Colonic mucosa (tissue), 4 donors: ENCODE data around the gene TAMM41. TPM values are rescaled to one million over a fixed set of nuclear protein-coding genes. Genes with fewer than 3 reads are reported as not detected.
"Not testable (repeated sequence)": the region's sequence is repeated elsewhere in the genome, so short reads cannot be mapped to it uniquely, and the experiment has no call there.

Experiments used
- DNase-seq: peaks from one replicate; pipeline ENCODE4 v3.0.0-alpha.2; 2020
- H3K27ac ChIP-seq: fragments of 200-600 bp; one replicate; pipeline ENCODE4 v1.8.0; 2021
- H3K27me3 ChIP-seq: fragments of 200-600 bp; one replicate; pipeline ENCODE4 v1.8.0; 2021
- H3K36me3 ChIP-seq: fragments of 200-600 bp; one replicate; pipeline ENCODE4 v1.8.0; 2021
- H3K4me1 ChIP-seq: fragments of 200-600 bp; one replicate; pipeline ENCODE4 v1.8.0; 2021; ENCODE audit warnings: mild to moderate bottlenecking
- H3K4me3 ChIP-seq: fragments of 200-600 bp; one replicate; pipeline ENCODE4 v1.8.0; 2021
- H3K9ac ChIP-seq, 2 donors: one replicate each; pipeline ENCODE4 v1.7.0; 2013; ENCODE audit warnings: control low read depth in 2 of 2, low read depth in 2 of 2, low read length in 2 of 2
- H3K9me3 ChIP-seq: fragments of 200-600 bp; one replicate; pipeline ENCODE4 v1.8.0; 2021
- intact Hi-C: fragments of 100-400 bp; cut with DNase I; formaldehyde crosslinking; loops from one replicate; pipeline ENCODE4 v1.14.1; 2022
- total RNA-seq, 2 donors: library from RNA; stranded (reverse); fragmentation: NEBNext Ultra II Directional in 1 of 2; extraction: Animal tissue kit (Norgen Biotek cat#: 25700) in 1 of 2; gene quantifications; one replicate each; pipeline ENCODE4 v1.2.1, GENCODE V29; 2021
- TF ChIP-seq, protein P1 (sequence below): fragments of 200-600 bp; IDR thresholded peaks from one replicate; pipeline ENCODE4 v1.8.0; 2022; ENCODE audit warnings: antibody characterized with exemption, mild to moderate bottlenecking
- donor health status: healthy.
- donor health status: DM: no; HTN: no; CAD: no.
- donor health status: DM: no; HTN: no; CAD: no.

TAMM41 gene
- total RNA-seq, 2 donors from 2014 or later = 12.7 to 20.5 TPM

DNA sequence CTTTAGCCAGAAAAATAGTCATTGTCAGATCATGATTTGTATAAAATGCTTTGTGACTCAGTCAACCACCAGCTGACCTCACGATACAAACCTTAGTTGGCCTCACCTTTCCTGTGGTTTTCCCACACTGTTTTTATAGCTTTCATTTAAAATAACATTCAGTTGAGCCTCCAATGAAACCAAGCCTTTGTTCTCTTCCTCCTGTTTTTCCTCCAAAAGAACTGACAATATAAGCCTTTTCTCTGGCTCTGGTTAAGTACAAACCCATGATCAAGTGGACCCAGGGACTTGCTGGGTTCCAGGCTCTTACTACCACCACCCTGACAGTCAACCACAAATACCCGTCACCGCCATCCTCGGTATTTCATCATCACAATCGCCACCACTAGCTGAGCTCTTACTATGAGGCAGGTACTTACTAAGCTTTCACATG, 81.7 kb downstream of the TAMM41 start:
- Histone ChIP-seq H3K9ac (no peak overlapping the region), H3K4me1 (peaks cover under 1% of the 10 kb centered on the region), H3K27me3 (no peaks in the 10 kb centered on the region), H3K9me3 (no peaks in the 10 kb centered on the region), H3K27ac (no peak overlapping the region), H3K36me3 (no peaks in the 10 kb centered on the region), H3K4me3 (no peak overlapping the region)
- DNase-seq = no peak
- intact Hi-C loops = no loop called here
- TF ChIP-seq, protein P1, sequence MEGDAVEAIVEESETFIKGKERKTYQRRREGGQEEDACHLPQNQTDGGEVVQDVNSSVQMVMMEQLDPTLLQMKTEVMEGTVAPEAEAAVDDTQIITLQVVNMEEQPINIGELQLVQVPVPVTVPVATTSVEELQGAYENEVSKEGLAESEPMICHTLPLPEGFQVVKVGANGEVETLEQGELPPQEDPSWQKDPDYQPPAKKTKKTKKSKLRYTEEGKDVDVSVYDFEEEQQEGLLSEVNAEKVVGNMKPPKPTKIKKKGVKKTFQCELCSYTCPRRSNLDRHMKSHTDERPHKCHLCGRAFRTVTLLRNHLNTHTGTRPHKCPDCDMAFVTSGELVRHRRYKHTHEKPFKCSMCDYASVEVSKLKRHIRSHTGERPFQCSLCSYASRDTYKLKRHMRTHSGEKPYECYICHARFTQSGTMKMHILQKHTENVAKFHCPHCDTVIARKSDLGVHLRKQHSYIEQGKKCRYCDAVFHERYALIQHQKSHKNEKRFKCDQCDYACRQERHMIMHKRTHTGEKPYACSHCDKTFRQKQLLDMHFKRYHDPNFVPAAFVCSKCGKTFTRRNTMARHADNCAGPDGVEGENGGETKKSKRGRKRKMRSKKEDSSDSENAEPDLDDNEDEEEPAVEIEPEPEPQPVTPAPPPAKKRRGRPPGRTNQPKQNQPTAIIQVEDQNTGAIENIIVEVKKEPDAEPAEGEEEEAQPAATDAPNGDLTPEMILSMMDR = no peak

DNA sequence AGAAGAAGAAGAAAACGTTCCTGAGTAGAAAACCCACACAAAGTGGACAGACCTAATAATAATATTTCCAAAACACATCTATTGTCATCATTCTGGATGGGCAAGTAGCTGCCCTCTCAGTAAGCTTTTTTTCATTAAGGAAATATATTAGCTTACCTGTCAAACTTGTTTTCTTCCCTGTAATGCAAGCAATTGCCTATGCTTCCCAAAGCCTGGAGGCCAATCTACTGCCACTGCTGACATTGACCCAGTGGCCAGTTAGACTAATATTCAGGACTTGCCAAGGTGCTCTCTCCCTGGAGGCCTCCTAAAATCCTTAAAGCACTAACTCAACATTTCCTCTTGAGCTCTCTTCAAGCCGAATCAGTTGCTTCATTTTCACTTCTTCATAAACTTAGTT, 86.7 kb downstream of the TAMM41 start:
- Histone ChIP-seq H3K9me3 (no peaks in the 10 kb centered on the region), H3K36me3 (no peaks in the 10 kb centered on the region), H3K27me3 (no peaks in the 10 kb centered on the region), H3K27ac (no peak overlapping the region), H3K4me1 (no peaks in the 10 kb centered on the region), H3K4me3 (no peak overlapping the region), H3K9ac (no peak overlapping the region)
- TF ChIP-seq, protein P1 = no peak
- no peak for DNase-seq
- intact Hi-C loops = no loop called here

DNA sequence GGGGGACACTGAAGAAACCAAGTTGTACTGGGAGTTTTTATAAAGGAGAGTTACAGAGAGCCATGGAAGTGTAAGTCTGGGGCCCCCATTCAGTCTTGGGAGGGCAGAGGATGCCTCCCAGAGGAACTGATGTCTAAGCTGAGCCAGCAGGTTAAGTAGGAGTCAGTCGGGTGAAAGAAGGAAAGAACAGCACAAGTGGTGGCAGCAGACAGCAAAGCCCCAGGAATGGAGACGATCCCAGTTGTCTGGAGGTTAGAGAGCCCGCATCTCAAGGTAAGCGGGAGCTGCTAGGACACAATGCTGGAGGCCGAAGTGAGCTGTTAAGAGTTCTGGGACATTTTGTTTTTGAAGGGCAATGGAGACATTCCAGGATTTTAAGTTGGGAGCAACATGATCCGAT, 88.8 kb downstream of the TAMM41 start:
- intact Hi-C loops = no loop called here
- DNase-seq = no peak
- no peak overlapping the region for H3K4me3 ChIP-seq
- no peaks in the 10 kb centered on the region for H3K4me1 ChIP-seq
- TF ChIP-seq, protein P1 = no peak
- H3K27ac ChIP-seq = no peak overlapping the region
- no peaks in the 10 kb centered on the region for H3K36me3 ChIP-seq
- H3K9ac ChIP-seq = no peak overlapping the region
- H3K27me3 ChIP-seq = no peaks in the 10 kb centered on the region
- H3K9me3 ChIP-seq = no peaks in the 10 kb centered on the region

DNA sequence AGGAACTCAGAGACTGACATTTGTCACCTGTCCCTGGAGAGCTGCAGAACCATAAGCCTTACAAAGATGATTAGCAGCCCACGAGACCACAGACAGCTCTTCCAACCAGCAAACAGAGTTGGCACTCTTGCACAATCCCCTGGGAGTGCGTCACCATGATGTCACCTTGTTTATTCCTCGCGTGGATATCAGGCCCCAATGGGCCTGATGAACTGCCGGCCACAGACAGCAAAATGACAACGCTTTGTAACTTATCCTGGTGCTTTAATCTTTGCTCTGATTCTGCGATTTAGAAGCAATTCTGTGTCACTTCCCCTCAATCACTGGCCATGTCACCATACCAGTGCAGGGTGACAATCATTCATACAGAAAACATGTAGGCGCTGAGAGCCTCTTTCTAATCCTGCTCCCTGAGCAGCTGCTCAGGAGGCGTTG, 89.2 kb downstream of the TAMM41 start:
- no peak for DNase-seq
- TF ChIP-seq, protein P1 = no peak

DNA sequence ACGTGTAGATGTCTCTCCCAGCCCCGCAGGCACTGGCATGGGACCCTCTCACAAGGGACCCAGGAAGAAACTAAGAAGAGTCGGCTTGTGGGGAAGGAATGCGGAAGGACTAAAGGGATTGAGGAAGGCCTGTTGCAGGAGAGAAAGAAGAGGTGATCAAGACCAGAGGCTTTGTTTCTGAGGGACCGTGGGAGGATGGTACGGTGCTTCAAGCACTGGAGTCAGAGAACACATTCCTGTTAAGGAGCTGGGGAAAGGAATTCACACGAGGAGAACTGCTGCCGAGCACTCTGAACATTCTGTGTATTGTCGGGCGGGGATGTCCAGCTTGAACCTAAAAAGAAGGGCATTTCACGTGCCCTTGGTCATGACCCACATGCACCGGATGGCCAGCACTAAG, 91.4 kb downstream of the TAMM41 start:
- H3K4me1 ChIP-seq = no peaks in the 10 kb centered on the region
- no peak overlapping the region for H3K4me3 ChIP-seq
- TF ChIP-seq, protein P1 = no peak
- no peak overlapping the region for H3K9ac ChIP-seq
- H3K27me3 ChIP-seq = no peaks in the 10 kb centered on the region
- no peak overlapping the region for H3K27ac ChIP-seq
- no peak for DNase-seq
- H3K36me3 ChIP-seq = no peaks in the 10 kb centered on the region
- H3K9me3 ChIP-seq = no peaks in the 10 kb centered on the region
- intact Hi-C loops = no loop called here

More for the DNA sequence above, 89.2 kb downstream of the TAMM41 start:
- Histone ChIP-seq H3K9me3 (no peaks in the 10 kb centered on the region), H3K9ac (no peak overlapping the region), H3K27me3 (no peaks in the 10 kb centered on the region), H3K36me3 (no peaks in the 10 kb centered on the region), H3K27ac (no peak overlapping the region), H3K4me1 (no peaks in the 10 kb centered on the region), H3K4me3 (no peak overlapping the region)
- intact Hi-C loops = no loop called here

DNA sequence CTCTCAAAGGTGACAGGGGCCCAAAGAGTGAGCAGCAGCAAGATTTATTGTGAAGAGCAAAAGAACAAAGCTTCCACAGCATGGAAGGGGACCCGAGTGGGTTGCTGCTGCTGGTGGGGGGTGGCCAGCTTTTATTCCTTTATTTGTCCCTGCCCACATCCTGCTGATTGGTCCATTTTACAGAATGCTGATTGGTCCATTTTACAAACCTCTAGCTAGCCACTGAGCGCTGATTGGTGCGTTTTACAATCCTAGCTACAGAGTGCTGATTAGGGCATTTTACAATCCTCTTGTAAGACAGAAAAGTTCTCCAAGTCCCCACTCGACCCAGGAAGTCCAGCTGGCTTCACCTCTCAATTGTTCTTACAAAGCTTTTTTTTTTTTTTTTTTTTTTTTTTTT, 94.4 kb downstream of the TAMM41 start:
- H3K27me3 ChIP-seq, intact Hi-C loops, H3K4me1 ChIP-seq, H3K27ac ChIP-seq, H3K4me3 ChIP-seq, DNase-seq, H3K36me3 ChIP-seq, H3K9ac ChIP-seq, H3K9me3 ChIP-seq: not testable (repeated sequence)

DNA sequence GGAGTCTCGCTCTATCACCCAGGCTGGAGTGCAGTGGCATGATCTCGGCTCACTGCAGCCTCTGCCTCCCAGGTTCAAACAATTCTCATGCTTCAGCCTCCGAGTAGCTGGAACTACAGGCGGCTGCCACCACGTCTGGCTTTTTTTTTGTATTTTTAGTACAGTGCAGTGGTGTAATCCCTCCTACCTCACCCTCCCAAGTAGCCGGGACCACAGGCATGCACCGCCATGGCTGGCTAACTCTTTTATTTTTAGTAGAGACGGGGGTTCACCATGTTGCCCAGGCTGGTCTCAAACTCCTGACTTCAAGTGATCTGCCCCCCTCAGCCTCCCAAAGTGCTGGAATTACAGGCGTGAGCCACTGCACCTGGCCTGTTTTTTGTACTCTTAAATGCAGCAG, 98.4 kb downstream of the TAMM41 start:
- H3K9ac ChIP-seq, H3K4me1 ChIP-seq, intact Hi-C loops, DNase-seq, H3K36me3 ChIP-seq, H3K27me3 ChIP-seq, H3K27ac ChIP-seq, H3K9me3 ChIP-seq, H3K4me3 ChIP-seq: not testable (repeated sequence)
